ENCODE measurements around the gene HEG1.

GRCh38 chr3:125023833-125024555 is 31.8 kb downstream of the HEG1 start:
- TF ChIP-seq CTCF (conservative IDR thresholded peaks at IDR 0.05; ENCODE audit: low read depth, low read length) = no peak
- TF ChIP-seq EZH2 (IDR thresholded peaks at IDR 0.05; ENCODE audit: borderline replicate concordance, low read depth, low read length, poor library complexity, severe bottlenecking) = no peak

All from A673 (cell line).